22Rv1 (cell line): ENCODE measurements around the gene CCDC28B.

Experiments
- ZFX ChIP-seq: fragments of 450-650 bp; IDR thresholded peaks from 2 replicates; pipeline ENCODE4 v1.6.1; 2017; ENCODE audit warnings: antibody characterized with exemption, borderline replicate concordance
- TF ChIP-seq, protein P1 (sequence below): fragments of 450-650 bp; IDR thresholded peaks from 2 replicates; pipeline ENCODE4 v1.5.1; 2017; ENCODE audit warnings: mild to moderate bottlenecking

DNA sequence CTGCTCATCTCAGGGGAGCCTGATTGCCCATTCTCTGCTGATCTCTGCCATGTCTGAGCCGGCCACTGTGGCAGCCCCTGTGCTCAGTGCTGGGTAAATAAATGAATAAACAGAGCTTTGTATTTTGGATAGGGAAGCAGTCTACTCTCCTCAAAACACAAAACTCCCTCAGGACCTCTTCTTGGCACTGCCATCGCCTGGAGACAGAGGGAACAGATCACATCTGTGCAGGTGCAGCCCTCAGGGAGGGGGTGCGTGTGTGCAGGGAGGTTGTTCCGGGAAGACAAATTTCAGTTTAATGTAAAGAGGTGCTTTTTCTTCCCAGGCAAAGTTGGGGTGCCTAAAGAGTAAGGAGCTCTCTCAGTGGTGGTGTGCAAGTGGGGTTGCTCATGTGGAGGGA, 38.9 kb downstream of the CCDC28B start:
- TF ChIP-seq, protein P1, sequence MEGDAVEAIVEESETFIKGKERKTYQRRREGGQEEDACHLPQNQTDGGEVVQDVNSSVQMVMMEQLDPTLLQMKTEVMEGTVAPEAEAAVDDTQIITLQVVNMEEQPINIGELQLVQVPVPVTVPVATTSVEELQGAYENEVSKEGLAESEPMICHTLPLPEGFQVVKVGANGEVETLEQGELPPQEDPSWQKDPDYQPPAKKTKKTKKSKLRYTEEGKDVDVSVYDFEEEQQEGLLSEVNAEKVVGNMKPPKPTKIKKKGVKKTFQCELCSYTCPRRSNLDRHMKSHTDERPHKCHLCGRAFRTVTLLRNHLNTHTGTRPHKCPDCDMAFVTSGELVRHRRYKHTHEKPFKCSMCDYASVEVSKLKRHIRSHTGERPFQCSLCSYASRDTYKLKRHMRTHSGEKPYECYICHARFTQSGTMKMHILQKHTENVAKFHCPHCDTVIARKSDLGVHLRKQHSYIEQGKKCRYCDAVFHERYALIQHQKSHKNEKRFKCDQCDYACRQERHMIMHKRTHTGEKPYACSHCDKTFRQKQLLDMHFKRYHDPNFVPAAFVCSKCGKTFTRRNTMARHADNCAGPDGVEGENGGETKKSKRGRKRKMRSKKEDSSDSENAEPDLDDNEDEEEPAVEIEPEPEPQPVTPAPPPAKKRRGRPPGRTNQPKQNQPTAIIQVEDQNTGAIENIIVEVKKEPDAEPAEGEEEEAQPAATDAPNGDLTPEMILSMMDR = no peak
- no peak for TF ChIP-seq ZFX
